Measurements from ENCODE around the gene TSHB. TPM values are rescaled to one million over a fixed set of nuclear protein-coding genes. Genes with fewer than 3 reads are reported as not detected.

TSHB gene
- total RNA-seq, 1 donor = not detected

DNA sequence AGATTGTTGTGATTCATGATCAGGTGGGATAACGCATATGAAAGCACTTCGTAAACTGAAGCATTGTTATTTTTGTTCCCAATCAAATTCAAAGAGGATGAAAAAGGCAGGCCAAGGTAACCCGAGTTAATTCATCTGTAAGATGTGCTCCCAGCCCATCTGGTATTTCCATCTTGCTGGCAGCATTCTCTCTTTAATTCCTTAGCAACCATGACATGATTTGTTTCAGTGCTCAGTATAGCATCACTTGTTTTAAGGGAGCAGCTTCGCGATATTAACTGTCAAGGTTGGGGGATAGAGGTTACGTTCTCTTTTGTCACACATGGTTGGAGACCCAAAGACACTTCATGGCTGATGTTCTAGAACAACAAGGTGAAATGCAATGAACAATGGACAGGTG, 53.3 kb downstream of the TSHB start:
- TF ChIP-seq, protein P1, sequence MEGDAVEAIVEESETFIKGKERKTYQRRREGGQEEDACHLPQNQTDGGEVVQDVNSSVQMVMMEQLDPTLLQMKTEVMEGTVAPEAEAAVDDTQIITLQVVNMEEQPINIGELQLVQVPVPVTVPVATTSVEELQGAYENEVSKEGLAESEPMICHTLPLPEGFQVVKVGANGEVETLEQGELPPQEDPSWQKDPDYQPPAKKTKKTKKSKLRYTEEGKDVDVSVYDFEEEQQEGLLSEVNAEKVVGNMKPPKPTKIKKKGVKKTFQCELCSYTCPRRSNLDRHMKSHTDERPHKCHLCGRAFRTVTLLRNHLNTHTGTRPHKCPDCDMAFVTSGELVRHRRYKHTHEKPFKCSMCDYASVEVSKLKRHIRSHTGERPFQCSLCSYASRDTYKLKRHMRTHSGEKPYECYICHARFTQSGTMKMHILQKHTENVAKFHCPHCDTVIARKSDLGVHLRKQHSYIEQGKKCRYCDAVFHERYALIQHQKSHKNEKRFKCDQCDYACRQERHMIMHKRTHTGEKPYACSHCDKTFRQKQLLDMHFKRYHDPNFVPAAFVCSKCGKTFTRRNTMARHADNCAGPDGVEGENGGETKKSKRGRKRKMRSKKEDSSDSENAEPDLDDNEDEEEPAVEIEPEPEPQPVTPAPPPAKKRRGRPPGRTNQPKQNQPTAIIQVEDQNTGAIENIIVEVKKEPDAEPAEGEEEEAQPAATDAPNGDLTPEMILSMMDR (IDR thresholded peaks at IDR 0.05; ENCODE audit: insufficient read depth, low read depth, low read length) = no peak

More for the DNA sequence above, 53.3 kb downstream of the TSHB start:
- H3K4me3 ChIP-seq (ENCODE audit: low read depth, low read length) = no peak overlapping the region
- no peak for DNase-seq (ENCODE audit: low read depth)

Other genes starting within 250 kb of the TSHB start
- 58.0 and 73.8 TPM in 2 replicates for gene SIKE1, start 249.1 kb upstream of the TSHB start, total RNA-seq
- not detected in 2 replicates for gene SYCP1, start 175.0 kb upstream of the TSHB start, total RNA-seq
- gene TSPAN2, start 59.7 kb downstream of the TSHB start, total RNA-seq = under 0.01 and 0.97 TPM in 2 replicates